ENCODE data around the gene PRSS21.

The PRSS21 gene

DNA sequence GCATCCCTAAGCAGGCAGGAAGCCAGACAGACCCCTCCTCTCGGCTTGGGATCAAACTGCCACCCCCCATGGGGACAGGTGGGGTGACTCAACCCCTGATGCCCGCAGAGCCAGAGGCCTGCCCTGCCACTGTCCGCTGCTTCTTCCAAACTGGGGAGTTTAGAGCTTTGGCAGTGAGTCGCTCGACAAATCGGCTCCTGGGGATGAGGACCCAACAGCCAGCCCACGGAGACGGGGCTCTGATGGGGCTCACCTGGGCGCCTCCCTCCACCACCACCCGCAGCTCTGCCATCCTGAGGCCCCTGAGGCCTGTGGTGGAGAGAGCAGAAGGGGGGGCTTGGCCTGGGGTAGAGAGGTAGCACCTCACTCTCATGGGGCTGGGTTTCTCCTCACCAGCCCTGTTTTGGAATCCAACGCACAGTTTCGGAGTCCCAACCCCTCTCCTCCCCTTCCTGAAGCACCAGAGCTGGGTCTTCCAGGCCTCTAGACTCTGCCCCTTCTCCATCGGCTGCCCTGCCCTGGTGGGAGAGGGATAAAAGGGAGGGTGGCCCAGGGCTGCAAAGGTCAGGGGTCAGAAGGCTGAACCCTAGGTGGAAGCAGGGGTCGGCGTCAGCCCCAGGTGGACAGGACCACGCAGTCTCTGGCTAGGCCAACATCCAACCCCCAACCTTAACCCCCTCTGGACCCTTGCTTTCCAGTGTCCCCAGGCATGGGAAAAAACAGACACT, 35.1 kb downstream of the PRSS21 start:
- ChIA-PET CTCF (interaction anchor here (0.8 kb wide), 1 partner anchor 68 kb away, joined by 3 read pairs; no protein-coding TSS in a partner anchor), POLR2A (no interaction called here)
- TF ChIP-seq BCL11B (tag by site-specific recombination; IDR thresholded peaks at IDR 0.05; ENCODE audit: low read depth) (no peak), ZNF391 (tag by site-specific recombination; IDR thresholded peaks at IDR 0.05; ENCODE audit: borderline replicate concordance, low read depth) (no peak), ZFP37 (tag by site-specific recombination; IDR thresholded peaks at IDR 0.05) (no peak), ZNF335 (tag by site-specific recombination; conservative IDR thresholded peaks at IDR 0.05) (no peak), ZNF596 (tag by site-specific recombination; IDR thresholded peaks at IDR 0.05) (no peak), ZBTB21 (tag by site-specific recombination; IDR thresholded peaks at IDR 0.05) (no peak), KLF16 (tag by site-specific recombination; IDR thresholded peaks at IDR 0.05) (no peak), ZNF514 (tag by site-specific recombination; IDR thresholded peaks at IDR 0.05) (no peak), SP3 (tag by site-specific recombination; IDR thresholded peaks at IDR 0.05) (no peak), SP2 (tag by site-specific recombination; IDR thresholded peaks at IDR 0.05) (no peak), ZNF544 (tag by site-specific recombination; IDR thresholded peaks at IDR 0.05) (no peak), ZNF677 (tag by site-specific recombination; IDR thresholded peaks at IDR 0.05) (no peak), KLF7 (tag by site-specific recombination; IDR thresholded peaks at IDR 0.05; ENCODE audit: borderline replicate concordance) (no peak), ZNF548 (tag by site-specific recombination; IDR thresholded peaks at IDR 0.05) (no peak), GLIS1 (tag by site-specific recombination; IDR thresholded peaks at IDR 0.05) (no peak), ZNF830 (tag by site-specific recombination; IDR thresholded peaks at IDR 0.05; ENCODE audit: low read depth) (no peak)
- TF ChIP-seq, protein P1, sequence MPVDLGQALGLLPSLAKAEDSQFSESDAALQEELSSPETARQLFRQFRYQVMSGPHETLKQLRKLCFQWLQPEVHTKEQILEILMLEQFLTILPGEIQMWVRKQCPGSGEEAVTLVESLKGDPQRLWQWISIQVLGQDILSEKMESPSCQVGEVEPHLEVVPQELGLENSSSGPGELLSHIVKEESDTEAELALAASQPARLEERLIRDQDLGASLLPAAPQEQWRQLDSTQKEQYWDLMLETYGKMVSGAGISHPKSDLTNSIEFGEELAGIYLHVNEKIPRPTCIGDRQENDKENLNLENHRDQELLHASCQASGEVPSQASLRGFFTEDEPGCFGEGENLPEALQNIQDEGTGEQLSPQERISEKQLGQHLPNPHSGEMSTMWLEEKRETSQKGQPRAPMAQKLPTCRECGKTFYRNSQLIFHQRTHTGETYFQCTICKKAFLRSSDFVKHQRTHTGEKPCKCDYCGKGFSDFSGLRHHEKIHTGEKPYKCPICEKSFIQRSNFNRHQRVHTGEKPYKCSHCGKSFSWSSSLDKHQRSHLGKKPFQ (tag by site-specific recombination; IDR thresholded peaks at IDR 0.05): no peak
- TF ChIP-seq, protein P2, sequence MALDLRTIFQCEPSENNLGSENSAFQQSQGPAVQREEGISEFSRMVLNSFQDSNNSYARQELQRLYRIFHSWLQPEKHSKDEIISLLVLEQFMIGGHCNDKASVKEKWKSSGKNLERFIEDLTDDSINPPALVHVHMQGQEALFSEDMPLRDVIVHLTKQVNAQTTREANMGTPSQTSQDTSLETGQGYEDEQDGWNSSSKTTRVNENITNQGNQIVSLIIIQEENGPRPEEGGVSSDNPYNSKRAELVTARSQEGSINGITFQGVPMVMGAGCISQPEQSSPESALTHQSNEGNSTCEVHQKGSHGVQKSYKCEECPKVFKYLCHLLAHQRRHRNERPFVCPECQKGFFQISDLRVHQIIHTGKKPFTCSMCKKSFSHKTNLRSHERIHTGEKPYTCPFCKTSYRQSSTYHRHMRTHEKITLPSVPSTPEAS (tag by site-specific recombination; IDR thresholded peaks at IDR 0.05): no peak
- TF ChIP-seq, protein P3, sequence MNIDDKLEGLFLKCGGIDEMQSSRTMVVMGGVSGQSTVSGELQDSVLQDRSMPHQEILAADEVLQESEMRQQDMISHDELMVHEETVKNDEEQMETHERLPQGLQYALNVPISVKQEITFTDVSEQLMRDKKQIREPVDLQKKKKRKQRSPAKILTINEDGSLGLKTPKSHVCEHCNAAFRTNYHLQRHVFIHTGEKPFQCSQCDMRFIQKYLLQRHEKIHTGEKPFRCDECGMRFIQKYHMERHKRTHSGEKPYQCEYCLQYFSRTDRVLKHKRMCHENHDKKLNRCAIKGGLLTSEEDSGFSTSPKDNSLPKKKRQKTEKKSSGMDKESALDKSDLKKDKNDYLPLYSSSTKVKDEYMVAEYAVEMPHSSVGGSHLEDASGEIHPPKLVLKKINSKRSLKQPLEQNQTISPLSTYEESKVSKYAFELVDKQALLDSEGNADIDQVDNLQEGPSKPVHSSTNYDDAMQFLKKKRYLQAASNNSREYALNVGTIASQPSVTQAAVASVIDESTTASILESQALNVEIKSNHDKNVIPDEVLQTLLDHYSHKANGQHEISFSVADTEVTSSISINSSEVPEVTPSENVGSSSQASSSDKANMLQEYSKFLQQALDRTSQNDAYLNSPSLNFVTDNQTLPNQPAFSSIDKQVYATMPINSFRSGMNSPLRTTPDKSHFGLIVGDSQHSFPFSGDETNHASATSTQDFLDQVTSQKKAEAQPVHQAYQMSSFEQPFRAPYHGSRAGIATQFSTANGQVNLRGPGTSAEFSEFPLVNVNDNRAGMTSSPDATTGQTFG (tag by site-specific recombination; IDR thresholded peaks at IDR 0.05; ENCODE audit: borderline replicate concordance): no peak
- Histone ChIP-seq H3K36me3 (ENCODE audit: control insufficient read depth in 2 of 2, insufficient read depth in 1 of 2, low read length in 2 of 2) (no peaks in the 10 kb centered on the region), H3K4me1 (ENCODE audit: control insufficient read depth, insufficient read depth, low read length) (no peaks in the 10 kb centered on the region), H3K27ac (ENCODE audit: extremely low read depth, low read depth, low read length) (no peak overlapping the region), H3K4me3 (ENCODE audit: low read depth, low read length) (no peak overlapping the region), H3K9me3 (ENCODE audit: control insufficient read depth, insufficient read depth, low read depth, low read length) (no peaks in the 10 kb centered on the region)

DNA sequence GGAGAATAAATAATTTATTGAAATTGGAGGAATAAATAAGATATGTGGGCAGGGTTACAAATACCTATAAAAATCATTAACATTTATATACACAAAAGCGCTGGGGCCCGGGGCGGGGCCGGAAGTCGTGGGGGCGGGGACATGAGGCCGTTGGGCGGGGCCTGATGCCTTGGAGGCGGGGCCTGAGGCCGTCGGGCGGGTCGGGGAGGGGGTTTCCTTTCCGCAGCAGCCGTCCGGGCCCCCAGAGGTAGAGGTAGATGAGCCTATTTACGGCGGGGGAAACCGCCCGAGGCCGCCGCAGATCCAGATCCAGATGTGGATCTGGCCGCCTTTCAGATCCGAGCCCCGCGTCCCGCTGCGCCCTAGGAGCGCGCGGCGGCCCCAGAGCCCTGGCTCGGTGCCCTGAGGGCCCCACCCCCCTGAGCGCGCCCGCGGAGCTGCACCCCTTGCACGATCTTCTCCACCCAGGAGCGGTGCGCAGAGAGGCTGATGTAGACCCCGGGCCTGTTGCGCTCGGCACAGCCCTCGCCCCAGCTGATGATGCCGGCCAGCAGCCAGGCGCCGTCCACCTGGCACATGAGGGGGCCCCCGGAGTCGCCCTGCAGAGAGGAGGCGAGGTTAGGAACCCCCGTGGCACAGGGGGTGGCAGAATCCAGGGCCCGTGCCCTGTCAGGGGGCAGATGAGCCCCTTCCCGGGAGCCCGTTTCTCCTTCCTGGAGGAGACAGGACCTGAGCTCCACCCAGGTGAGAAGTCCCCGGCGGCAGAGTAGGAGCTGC, 35.9 kb downstream of the PRSS21 start:
- ChIA-PET CTCF (interaction anchor here (0.7 to 2.8 kb wide), 4 partner anchors 15 to 145 kb away, joined by 3 to 16 read pairs (median 6); no protein-coding TSS in a partner anchor), POLR2A (no interaction called here)
- Histone ChIP-seq H3K27ac (ENCODE audit: extremely low read depth, low read depth, low read length) (no peak overlapping the region), H3K4me3 (ENCODE audit: low read depth, low read length) (no peak overlapping the region), H3K36me3 (ENCODE audit: control insufficient read depth in 2 of 2, insufficient read depth in 1 of 2, low read length in 2 of 2) (no peaks in the 10 kb centered on the region), H3K9me3 (ENCODE audit: control insufficient read depth, insufficient read depth, low read depth, low read length) (no peaks in the 10 kb centered on the region), H3K4me1 (ENCODE audit: control insufficient read depth, insufficient read depth, low read length) (no peaks in the 10 kb centered on the region)
- TF ChIP-seq KLF1 (tag by site-specific recombination; IDR thresholded peaks at IDR 0.05): no peak
- TF ChIP-seq ZNF362 (tag by site-specific recombination; IDR thresholded peaks at IDR 0.05): no peak
- TF ChIP-seq, protein P4, sequence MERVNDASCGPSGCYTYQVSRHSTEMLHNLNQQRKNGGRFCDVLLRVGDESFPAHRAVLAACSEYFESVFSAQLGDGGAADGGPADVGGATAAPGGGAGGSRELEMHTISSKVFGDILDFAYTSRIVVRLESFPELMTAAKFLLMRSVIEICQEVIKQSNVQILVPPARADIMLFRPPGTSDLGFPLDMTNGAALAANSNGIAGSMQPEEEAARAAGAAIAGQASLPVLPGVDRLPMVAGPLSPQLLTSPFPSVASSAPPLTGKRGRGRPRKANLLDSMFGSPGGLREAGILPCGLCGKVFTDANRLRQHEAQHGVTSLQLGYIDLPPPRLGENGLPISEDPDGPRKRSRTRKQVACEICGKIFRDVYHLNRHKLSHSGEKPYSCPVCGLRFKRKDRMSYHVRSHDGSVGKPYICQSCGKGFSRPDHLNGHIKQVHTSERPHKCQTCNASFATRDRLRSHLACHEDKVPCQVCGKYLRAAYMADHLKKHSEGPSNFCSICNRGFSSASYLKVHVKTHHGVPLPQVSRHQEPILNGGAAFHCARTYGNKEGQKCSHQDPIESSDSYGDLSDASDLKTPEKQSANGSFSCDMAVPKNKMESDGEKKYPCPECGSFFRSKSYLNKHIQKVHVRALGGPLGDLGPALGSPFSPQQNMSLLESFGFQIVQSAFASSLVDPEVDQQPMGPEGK (tag by site-specific recombination; IDR thresholded peaks at IDR 0.05): no peak
- TF ChIP-seq ZNF843 (tag by site-specific recombination; IDR thresholded peaks at IDR 0.05): no peak
- no peak for TF ChIP-seq ZNF837 (tag by site-specific recombination; IDR thresholded peaks at IDR 0.05)
- TF ChIP-seq ZNF530 (tag by site-specific recombination; IDR thresholded peaks at IDR 0.05; ENCODE audit: low read depth): no peak
- no peak for TF ChIP-seq ZNF623 (tag by site-specific recombination; IDR thresholded peaks at IDR 0.05)
- TF ChIP-seq ZNF830 (tag by site-specific recombination; IDR thresholded peaks at IDR 0.05; ENCODE audit: low read depth): no peak
